Measurements from ENCODE around the gene SMARCC2. TPM values are rescaled to one million over a fixed set of nuclear protein-coding genes. Genes with fewer than 3 reads are reported as not detected.
A peak's percentile ranks its signal among the peaks of the same experiment; 100 is the strongest.

Gene SMARCC2
- total and polyA plus RNA-seq, 2 of the 13 experiments (the other 11 are each of a cell fraction or from before 2014, with no cell fraction given), result 21.3 to 24.1 TPM

GRCh38 chr12:56230432-56231183 is 41.3 kb upstream of the SMARCC2 start (continued):
- TF ChIP-seq HNF1B (CRISPR knock-in tag; IDR thresholded peaks at IDR 0.05), result peak; percentile 90; the same call in 1 of the 2 replicates
- peak; percentile 85; the same call in 1 of the 3 replicates for TF ChIP-seq MXI1 (IDR thresholded peaks at IDR 0.05; ENCODE audit: borderline replicate concordance, low read depth, low read length)
- no peak for TF ChIP-seq ZNF724P (CRISPR knock-in tag; IDR thresholded peaks at IDR 0.05; ENCODE audit: borderline replicate concordance)
- no peak for TF ChIP-seq TRAFD1 (CRISPR knock-in tag; IDR thresholded peaks at IDR 0.05; ENCODE audit: borderline replicate concordance)
- TF ChIP-seq ZSCAN25 (CRISPR knock-in tag; IDR thresholded peaks at IDR 0.05), result peak; percentile 98
- TF ChIP-seq MEIS2 (CRISPR knock-in tag; IDR thresholded peaks at IDR 0.05), result 0 out of 2 replicates have a peak, but pooled peaks have one; percentile 43
- TF ChIP-seq NONO (IDR thresholded peaks at IDR 0.05), result no peak
- 0 out of 2 replicates have a peak, but pooled peaks have one; percentile 32 for TF ChIP-seq NONO (CRISPR knock-in tag; conservative IDR thresholded peaks at IDR 0.05)
- TF ChIP-seq HOXA9 (CRISPR knock-in tag; IDR thresholded peaks at IDR 0.05; ENCODE audit: borderline replicate concordance), result no peak
- peak; percentile 43 for TF ChIP-seq ZNF407 (CRISPR knock-in tag; IDR thresholded peaks at IDR 0.05; ENCODE audit: not compliant biosample characterization)
- TF ChIP-seq ZFY (CRISPR knock-in tag; IDR thresholded peaks at IDR 0.05), result peak; percentile 85
- TF ChIP-seq RXRA (CRISPR knock-in tag; IDR thresholded peaks at IDR 0.05), result peak; percentile 60; the same call in 1 of the 2 replicates
- no peak for TF ChIP-seq ZBTB4 (CRISPR knock-in tag; IDR thresholded peaks at IDR 0.05; ENCODE audit: borderline replicate concordance)
